Measurements from ENCODE around the gene IL17RB. TPM values are rescaled to one million over a fixed set of nuclear protein-coding genes. Genes with fewer than 3 reads are reported as not detected.

The IL17RB gene
- total and polyA plus RNA-seq, 2 experiments from 2014 or later: 0.79 TPM; not detected in 1

GRCh38 chr3:53815067-53815466 is 31.3 kb upstream of the IL17RB start:
- H3K4me3 ChIP-seq: no peak overlapping the region
- no peaks in the 10 kb centered on the region for H3K9me2 ChIP-seq (ENCODE audit: insufficient read depth)
- WGBS, 2 experiments (ENCODE audit: low coverage in 1 of 2, low lambda C conversion rate in 2 of 2, missing lambda C conversion rate in 2 of 2): 77 to 85% methylated on average over 4 of the region's 4 CpGs

GRCh38 chr3:53815651-53816050 is 30.7 kb upstream of the IL17RB start:
- TF ChIP-seq EZH2phosphoT487 (IDR thresholded peaks at IDR 0.05; ENCODE audit: insufficient read depth, low read depth) (no peak), EZH2 (IDR thresholded peaks at IDR 0.05; ENCODE audit: insufficient read depth, poor library complexity, severe bottlenecking) (no peak)
- Histone ChIP-seq H3K9me3 (ENCODE audit: low read depth) (no peaks in the 10 kb centered on the region), H3K79me2 (ENCODE audit: insufficient read depth) (no peaks in the 10 kb centered on the region), H3K36me3 (ENCODE audit: low read depth) (no peaks in the 10 kb centered on the region), H3K4me3 (no peak overlapping the region), H3K9ac (no peak overlapping the region), H3F3A (ENCODE audit: insufficient read depth) (no peaks in the 10 kb centered on the region), H2AFZ (no peak overlapping the region), H3K4me1 (ENCODE audit: insufficient read depth) (no peaks in the 10 kb centered on the region), H3K4me2 (ENCODE audit: unreplicated experiment) (no peak overlapping the region), H3K27me3 (replicated peaks; ENCODE audit: insufficient read depth) (no peaks in the 10 kb centered on the region), H3K27ac (no peak overlapping the region), H3K9me2 (ENCODE audit: insufficient read depth) (no peaks in the 10 kb centered on the region), H4K20me1 (ENCODE audit: insufficient read depth) (no peaks in the 10 kb centered on the region)
- in situ Hi-C loops (cut with MboI): no loop called here
- DNase-seq: no peak
- WGBS, 2 experiments (ENCODE audit: low coverage in 1 of 2, low lambda C conversion rate in 2 of 2, missing lambda C conversion rate in 2 of 2): 76 to 77% methylated on average over 7 of the region's 7 CpGs

More at GRCh38 chr3:53815067-53815466, 31.3 kb upstream of the IL17RB start:
- Histone ChIP-seq H3K36me3 (ENCODE audit: low read depth) (no peaks in the 10 kb centered on the region), H3K79me2 (ENCODE audit: insufficient read depth) (no peaks in the 10 kb centered on the region), H2AFZ (no peak overlapping the region), H3K27ac (no peak overlapping the region), H3F3A (ENCODE audit: insufficient read depth) (no peaks in the 10 kb centered on the region), H3K9ac (no peak overlapping the region), H3K4me2 (ENCODE audit: unreplicated experiment) (no peak overlapping the region), H4K20me1 (ENCODE audit: insufficient read depth) (no peaks in the 10 kb centered on the region), H3K4me1 (ENCODE audit: insufficient read depth) (no peaks in the 10 kb centered on the region), H3K27me3 (replicated peaks; ENCODE audit: insufficient read depth) (no peaks in the 10 kb centered on the region), H3K9me3 (ENCODE audit: low read depth) (no peaks in the 10 kb centered on the region)
- TF ChIP-seq EZH2phosphoT487 (IDR thresholded peaks at IDR 0.05; ENCODE audit: insufficient read depth, low read depth) (no peak), EZH2 (IDR thresholded peaks at IDR 0.05; ENCODE audit: insufficient read depth, poor library complexity, severe bottlenecking) (no peak)
- DNase-seq: no peak
- in situ Hi-C loops (cut with MboI): no loop called here

- no peak for TF ChIP-seq EZH2 (IDR thresholded peaks at IDR 0.05; ENCODE audit: insufficient read depth, poor library complexity, severe bottlenecking)
- TF ChIP-seq EZH2phosphoT487 (IDR thresholded peaks at IDR 0.05; ENCODE audit: insufficient read depth, low read depth): no peak
- H3K27me3 ChIP-seq (replicated peaks; ENCODE audit: insufficient read depth): no peaks in the 10 kb centered on the region
- no peaks in the 10 kb centered on the region for H3F3A ChIP-seq (ENCODE audit: insufficient read depth)
- in situ Hi-C loops (cut with MboI): no loop called here
- H3K79me2 ChIP-seq (ENCODE audit: insufficient read depth): no peaks in the 10 kb centered on the region
- no peaks in the 10 kb centered on the region for H3K4me1 ChIP-seq (ENCODE audit: insufficient read depth)
- 67 to 81% methylated on average over 4 of the region's 4 CpGs for WGBS, 2 experiments (ENCODE audit: low coverage in 1 of 2, low lambda C conversion rate in 2 of 2, missing lambda C conversion rate in 2 of 2)
- no peaks in the 10 kb centered on the region for H3K9me3 ChIP-seq (ENCODE audit: low read depth)
- no peak overlapping the region for H3K4me3 ChIP-seq
- no peak overlapping the region for H3K9ac ChIP-seq
- no peaks in the 10 kb centered on the region for H3K9me2 ChIP-seq (ENCODE audit: insufficient read depth)
- H3K36me3 ChIP-seq (ENCODE audit: low read depth): no peaks in the 10 kb centered on the region
- no peaks in the 10 kb centered on the region for H4K20me1 ChIP-seq (ENCODE audit: insufficient read depth)
- no peak overlapping the region for H3K27ac ChIP-seq
- DNase-seq: no peak
- no peak overlapping the region for H3K4me2 ChIP-seq (ENCODE audit: unreplicated experiment)
- no peak overlapping the region for H2AFZ ChIP-seq
These were observed 29.9 kb upstream of the IL17RB start for GRCh38 chr3:53816425-53816824.

GRCh38 chr3:53817211-53817610 is 29.2 kb upstream of the IL17RB start:
- no peak for DNase-seq
- no peak for TF ChIP-seq EZH2 (IDR thresholded peaks at IDR 0.05; ENCODE audit: insufficient read depth, poor library complexity, severe bottlenecking)
- no peak for TF ChIP-seq EZH2phosphoT487 (IDR thresholded peaks at IDR 0.05; ENCODE audit: insufficient read depth, low read depth)
- in situ Hi-C loops (cut with MboI): no loop called here
- Histone ChIP-seq H3K4me1 (ENCODE audit: insufficient read depth) (no peaks in the 10 kb centered on the region), H3K27ac (no peak overlapping the region), H3K79me2 (ENCODE audit: insufficient read depth) (no peaks in the 10 kb centered on the region), H3K9ac (no peak overlapping the region), H3K27me3 (replicated peaks; ENCODE audit: insufficient read depth) (no peaks in the 10 kb centered on the region), H3K9me3 (ENCODE audit: low read depth) (no peaks in the 10 kb centered on the region), H3K9me2 (ENCODE audit: insufficient read depth) (no peaks in the 10 kb centered on the region), H3K36me3 (ENCODE audit: low read depth) (no peaks in the 10 kb centered on the region), H2AFZ (no peak overlapping the region), H3K4me3 (no peak overlapping the region), H3F3A (ENCODE audit: insufficient read depth) (no peaks in the 10 kb centered on the region), H4K20me1 (ENCODE audit: insufficient read depth) (no peaks in the 10 kb centered on the region), H3K4me2 (ENCODE audit: unreplicated experiment) (no peak overlapping the region)
- WGBS, 2 experiments (ENCODE audit: low coverage in 1 of 2, low lambda C conversion rate in 2 of 2, missing lambda C conversion rate in 2 of 2): 72 to 79% methylated on average over 6 of the region's 6 CpGs

GRCh38 chr3:53817809-53818208 is 28.6 kb upstream of the IL17RB start:
- 88 to 91% methylated on average over 17 of the region's 17 CpGs for WGBS, 2 experiments (ENCODE audit: low coverage in 1 of 2, low lambda C conversion rate in 2 of 2, missing lambda C conversion rate in 2 of 2)
- Histone ChIP-seq H3K9me3 (ENCODE audit: low read depth) (no peaks in the 10 kb centered on the region), H4K20me1 (ENCODE audit: insufficient read depth) (no peaks in the 10 kb centered on the region)

More at GRCh38 chr3:53817809-53818208, 28.6 kb upstream of the IL17RB start:
- DNase-seq: no peak
- Histone ChIP-seq H3K27me3 (replicated peaks; ENCODE audit: insufficient read depth) (no peaks in the 10 kb centered on the region), H3K79me2 (ENCODE audit: insufficient read depth) (no peaks in the 10 kb centered on the region), H3K9me2 (ENCODE audit: insufficient read depth) (no peaks in the 10 kb centered on the region), H3K27ac (no peak overlapping the region), H3K36me3 (ENCODE audit: low read depth) (no peaks in the 10 kb centered on the region), H3K4me3 (no peak overlapping the region), H3K4me1 (ENCODE audit: insufficient read depth) (no peaks in the 10 kb centered on the region), H2AFZ (no peak overlapping the region), H3K9ac (no peak overlapping the region), H3F3A (ENCODE audit: insufficient read depth) (no peaks in the 10 kb centered on the region), H3K4me2 (ENCODE audit: unreplicated experiment) (no peak overlapping the region)
- in situ Hi-C loops (cut with MboI): no loop called here
- TF ChIP-seq EZH2 (IDR thresholded peaks at IDR 0.05; ENCODE audit: insufficient read depth, poor library complexity, severe bottlenecking) (no peak), EZH2phosphoT487 (IDR thresholded peaks at IDR 0.05; ENCODE audit: insufficient read depth, low read depth) (no peak)

Measured in GM23248 (cell line).